ENCODE results near the gene DSG2.

DNA sequence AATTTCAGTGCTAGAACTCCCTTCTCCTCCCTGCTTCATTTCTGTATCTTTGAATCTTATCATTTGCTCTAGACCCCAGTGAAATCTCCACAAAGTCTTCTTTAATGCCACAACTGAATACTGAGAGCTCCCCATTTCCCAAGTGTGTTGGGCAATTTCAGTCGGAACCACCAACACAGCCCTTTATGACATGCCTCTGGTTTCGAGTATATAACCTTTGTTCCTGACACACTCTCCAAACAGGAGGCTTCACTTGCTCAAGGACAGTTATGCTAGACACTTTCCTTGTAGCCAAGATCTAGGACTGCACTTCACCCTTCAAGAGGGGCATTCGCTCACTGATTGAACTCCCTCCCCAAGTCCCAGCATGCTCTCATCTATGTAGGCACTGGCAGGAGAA is 75.1 kb downstream of the DSG2 start:
- TF ChIP-seq, protein P1, sequence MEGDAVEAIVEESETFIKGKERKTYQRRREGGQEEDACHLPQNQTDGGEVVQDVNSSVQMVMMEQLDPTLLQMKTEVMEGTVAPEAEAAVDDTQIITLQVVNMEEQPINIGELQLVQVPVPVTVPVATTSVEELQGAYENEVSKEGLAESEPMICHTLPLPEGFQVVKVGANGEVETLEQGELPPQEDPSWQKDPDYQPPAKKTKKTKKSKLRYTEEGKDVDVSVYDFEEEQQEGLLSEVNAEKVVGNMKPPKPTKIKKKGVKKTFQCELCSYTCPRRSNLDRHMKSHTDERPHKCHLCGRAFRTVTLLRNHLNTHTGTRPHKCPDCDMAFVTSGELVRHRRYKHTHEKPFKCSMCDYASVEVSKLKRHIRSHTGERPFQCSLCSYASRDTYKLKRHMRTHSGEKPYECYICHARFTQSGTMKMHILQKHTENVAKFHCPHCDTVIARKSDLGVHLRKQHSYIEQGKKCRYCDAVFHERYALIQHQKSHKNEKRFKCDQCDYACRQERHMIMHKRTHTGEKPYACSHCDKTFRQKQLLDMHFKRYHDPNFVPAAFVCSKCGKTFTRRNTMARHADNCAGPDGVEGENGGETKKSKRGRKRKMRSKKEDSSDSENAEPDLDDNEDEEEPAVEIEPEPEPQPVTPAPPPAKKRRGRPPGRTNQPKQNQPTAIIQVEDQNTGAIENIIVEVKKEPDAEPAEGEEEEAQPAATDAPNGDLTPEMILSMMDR (IDR thresholded peaks at IDR 0.05 in 8 of 11, conservative IDR thresholded peaks at IDR 0.05 in 3 of 11) = no peak
- TF ChIP-seq POLR2A (IDR thresholded peaks at IDR 0.05) (no peak), POLR2AphosphoS5 (IDR thresholded peaks at IDR 0.05) (no peak)
